ENCODE measurements around the gene THOC3. TPM values are rescaled to one million over a fixed set of nuclear protein-coding genes. Genes with fewer than 3 reads are reported as not detected.
"Not testable (repeated sequence)": the region's sequence is repeated elsewhere in the genome, so short reads cannot be mapped to it uniquely, and the experiment has no call there.

The THOC3 gene
- total and polyA plus RNA-seq, 4 donors = 30.9 to 52.9 (median 39.6) TPM

DNA sequence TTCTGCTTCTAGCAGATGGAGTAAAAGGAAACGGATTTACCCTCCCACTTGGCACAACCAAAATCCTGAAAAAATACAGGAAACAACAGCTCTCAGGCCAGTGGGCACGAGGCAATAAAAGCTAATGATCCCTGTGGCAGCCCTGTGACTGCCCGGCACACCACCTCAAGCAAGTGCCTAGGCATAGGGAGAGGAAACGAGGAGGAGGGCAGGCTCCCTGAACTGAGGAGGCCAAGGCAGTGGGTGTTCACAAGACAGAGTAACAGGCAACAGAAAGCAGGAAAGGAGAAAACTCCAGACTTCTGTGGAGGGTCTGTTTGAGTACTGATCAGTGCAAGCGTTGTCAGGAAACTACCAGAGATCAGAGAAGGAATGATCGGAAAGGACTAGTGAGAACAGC, 29.9 kb upstream of the THOC3 start:
- not testable (repeated sequence) for H3K27me3 ChIP-seq (ENCODE audit: control insufficient read depth in 3 of 3, insufficient read depth in 3 of 3, low read length in 2 of 3); H3K4me3 ChIP-seq; H3K9ac ChIP-seq (ENCODE audit: insufficient read depth in 1 of 2, low read length in 2 of 2); ATAC-seq (ENCODE audit: insufficient read depth, low FRiP score); H3K36me3 ChIP-seq (ENCODE audit: control insufficient read depth in 4 of 4, insufficient read depth in 4 of 4, low read length in 4 of 4); H3K9me3 ChIP-seq (ENCODE audit: control insufficient read depth in 4 of 4, insufficient read depth in 3 of 4, low read length in 3 of 4); DNase-seq; H3K27ac ChIP-seq (ENCODE audit: low read depth in 1 of 2, low read length in 1 of 2); H3K4me1 ChIP-seq (ENCODE audit: control insufficient read depth in 5 of 5, insufficient read depth in 5 of 5, low read length in 5 of 5)
- WGBS, 2 donors = 24 to 34% methylated on average over 2 to 3 of the region's 6 CpGs

DNA sequence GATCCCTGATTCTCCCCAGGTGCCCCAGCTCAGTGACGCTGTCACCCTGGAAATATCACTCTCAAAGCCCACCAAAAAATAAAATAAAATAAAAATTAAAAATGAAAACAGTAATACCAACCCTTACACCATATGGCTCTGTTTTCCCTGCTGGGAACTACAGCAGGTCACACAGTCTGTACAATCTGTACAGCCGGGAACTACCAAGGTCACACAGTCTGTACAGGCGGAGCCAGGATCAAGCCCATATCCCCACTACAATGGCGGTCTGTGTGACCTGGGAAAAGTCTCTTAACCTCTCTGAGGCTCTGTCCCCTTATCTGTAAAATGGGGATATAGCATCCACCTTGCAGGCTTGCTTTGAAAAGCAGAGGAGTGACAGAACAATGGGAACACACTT, 29.4 kb upstream of the THOC3 start:
- ATAC-seq (ENCODE audit: insufficient read depth, low FRiP score); H3K27ac ChIP-seq (ENCODE audit: low read depth in 1 of 2, low read length in 1 of 2); H3K4me1 ChIP-seq (ENCODE audit: control insufficient read depth in 5 of 5, insufficient read depth in 5 of 5, low read length in 5 of 5); H3K36me3 ChIP-seq (ENCODE audit: control insufficient read depth in 4 of 4, insufficient read depth in 4 of 4, low read length in 4 of 4); H3K27me3 ChIP-seq (ENCODE audit: control insufficient read depth in 3 of 3, insufficient read depth in 3 of 3, low read length in 2 of 3); H3K4me3 ChIP-seq; H3K9me3 ChIP-seq (ENCODE audit: control insufficient read depth in 4 of 4, insufficient read depth in 3 of 4, low read length in 3 of 4); H3K9ac ChIP-seq (ENCODE audit: insufficient read depth in 1 of 2, low read length in 2 of 2); DNase-seq: not testable (repeated sequence)
- WGBS, 2 donors = 100% methylated on average over 1 of the region's 4 CpGs

DNA sequence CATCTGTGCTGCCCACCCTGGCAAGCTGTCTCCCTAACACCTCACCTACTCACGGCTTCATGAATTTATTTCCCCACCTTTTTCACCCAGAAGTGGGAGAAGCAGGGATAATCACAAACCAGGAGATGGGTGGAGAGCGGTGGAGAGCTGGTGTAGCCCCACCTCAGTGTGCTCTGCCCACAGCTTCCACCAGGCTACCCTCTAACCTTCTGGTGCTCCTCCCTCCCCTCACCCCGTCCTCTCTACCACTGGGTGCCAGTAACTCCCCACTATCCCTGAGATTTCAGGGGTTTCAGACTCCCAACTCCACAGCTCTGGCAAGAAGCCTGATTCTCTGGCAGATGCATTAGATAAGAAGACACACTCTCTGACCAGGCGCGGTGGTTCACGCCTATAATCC, 28.7 kb upstream of the THOC3 start:
- 71% methylated on average over 1 of the region's 6 CpGs; no CpG with 5 or more reads in 1 of the 2 donors for WGBS, 2 donors
- not testable (repeated sequence) for H3K27me3 ChIP-seq (ENCODE audit: control insufficient read depth in 3 of 3, insufficient read depth in 3 of 3, low read length in 2 of 3); H3K4me3 ChIP-seq; H3K4me1 ChIP-seq (ENCODE audit: control insufficient read depth in 5 of 5, insufficient read depth in 5 of 5, low read length in 5 of 5); H3K27ac ChIP-seq (ENCODE audit: low read depth in 1 of 2, low read length in 1 of 2); H3K9ac ChIP-seq (ENCODE audit: insufficient read depth in 1 of 2, low read length in 2 of 2); H3K36me3 ChIP-seq (ENCODE audit: control insufficient read depth in 4 of 4, insufficient read depth in 4 of 4, low read length in 4 of 4); H3K9me3 ChIP-seq (ENCODE audit: control insufficient read depth in 4 of 4, insufficient read depth in 3 of 4, low read length in 3 of 4); ATAC-seq (ENCODE audit: insufficient read depth, low FRiP score); DNase-seq

DNA sequence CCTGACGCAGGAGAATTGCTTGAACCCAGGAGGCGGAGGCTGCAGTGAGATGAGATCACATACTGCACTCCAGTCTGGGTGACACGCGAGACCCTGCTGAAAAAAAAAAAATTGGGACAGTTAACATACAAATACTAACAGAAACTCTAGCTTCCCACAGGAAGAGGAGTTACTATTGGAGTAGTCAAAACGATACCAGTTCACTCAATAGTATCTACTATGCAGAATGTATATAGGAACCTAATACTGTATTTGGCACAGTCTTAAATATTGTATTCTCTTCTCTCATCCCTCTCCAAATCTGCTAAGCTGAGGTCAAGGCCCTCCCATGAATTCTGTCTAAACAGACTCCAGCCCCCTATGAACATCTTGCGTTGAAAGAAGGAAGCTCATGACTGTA, 27.4 kb upstream of the THOC3 start:
- H3K9ac ChIP-seq (ENCODE audit: insufficient read depth in 1 of 2, low read length in 2 of 2); H3K27ac ChIP-seq (ENCODE audit: low read depth in 1 of 2, low read length in 1 of 2); ATAC-seq (ENCODE audit: insufficient read depth, low FRiP score); H3K27me3 ChIP-seq (ENCODE audit: control insufficient read depth in 3 of 3, insufficient read depth in 3 of 3, low read length in 2 of 3); H3K4me1 ChIP-seq (ENCODE audit: control insufficient read depth in 5 of 5, insufficient read depth in 5 of 5, low read length in 5 of 5); H3K9me3 ChIP-seq (ENCODE audit: control insufficient read depth in 4 of 4, insufficient read depth in 3 of 4, low read length in 3 of 4); DNase-seq; H3K4me3 ChIP-seq; H3K36me3 ChIP-seq (ENCODE audit: control insufficient read depth in 4 of 4, insufficient read depth in 4 of 4, low read length in 4 of 4): not testable (repeated sequence)
- WGBS, 2 donors = 82% methylated on average over 5 of the region's 6 CpGs; no CpG with 5 or more reads in 1 of the 2 donors

DNA sequence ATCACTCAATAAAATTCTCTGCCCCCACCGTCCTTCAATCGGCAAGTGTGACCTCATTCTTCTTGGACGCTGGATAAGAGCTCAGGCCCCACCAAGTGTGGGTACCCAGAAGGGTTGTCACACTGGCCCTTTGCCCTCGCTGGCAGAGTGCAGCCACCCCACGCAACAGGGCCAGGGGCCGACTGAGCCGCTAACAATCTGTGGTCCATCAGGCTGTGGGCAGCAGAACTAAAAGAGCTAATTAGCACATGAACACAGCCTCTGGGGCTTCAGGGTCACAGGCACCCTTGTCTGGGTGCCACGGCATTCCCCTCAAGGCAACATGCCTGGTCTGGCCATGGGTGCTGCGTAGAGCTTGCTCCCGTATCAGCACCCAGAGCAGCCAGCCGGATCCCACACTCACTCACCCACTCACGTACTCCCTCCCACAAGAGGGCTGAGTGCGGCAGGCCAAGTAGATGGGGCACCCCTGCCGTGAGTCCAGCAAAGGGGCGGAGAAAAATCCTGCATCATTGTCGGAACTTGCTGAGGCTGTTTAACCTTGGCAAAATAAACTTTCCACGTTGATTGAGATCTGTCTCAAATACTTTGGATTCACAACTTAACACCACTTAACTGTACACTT, 11.4 kb upstream of the THOC3 start:
- not testable (repeated sequence) for H3K9ac ChIP-seq (ENCODE audit: insufficient read depth in 1 of 2, low read length in 2 of 2); ATAC-seq (ENCODE audit: insufficient read depth, low FRiP score); H3K27ac ChIP-seq (ENCODE audit: low read depth in 1 of 2, low read length in 1 of 2); H3K9me3 ChIP-seq (ENCODE audit: control insufficient read depth in 4 of 4, insufficient read depth in 3 of 4, low read length in 3 of 4); H3K36me3 ChIP-seq (ENCODE audit: control insufficient read depth in 4 of 4, insufficient read depth in 4 of 4, low read length in 4 of 4); DNase-seq; H3K27me3 ChIP-seq (ENCODE audit: control insufficient read depth in 3 of 3, insufficient read depth in 3 of 3, low read length in 2 of 3); H3K4me3 ChIP-seq; H3K4me1 ChIP-seq (ENCODE audit: control insufficient read depth in 5 of 5, insufficient read depth in 5 of 5, low read length in 5 of 5)
- 56 to 85% methylated on average over 5 to 6 of the region's 17 CpGs for WGBS, 2 donors

DNA sequence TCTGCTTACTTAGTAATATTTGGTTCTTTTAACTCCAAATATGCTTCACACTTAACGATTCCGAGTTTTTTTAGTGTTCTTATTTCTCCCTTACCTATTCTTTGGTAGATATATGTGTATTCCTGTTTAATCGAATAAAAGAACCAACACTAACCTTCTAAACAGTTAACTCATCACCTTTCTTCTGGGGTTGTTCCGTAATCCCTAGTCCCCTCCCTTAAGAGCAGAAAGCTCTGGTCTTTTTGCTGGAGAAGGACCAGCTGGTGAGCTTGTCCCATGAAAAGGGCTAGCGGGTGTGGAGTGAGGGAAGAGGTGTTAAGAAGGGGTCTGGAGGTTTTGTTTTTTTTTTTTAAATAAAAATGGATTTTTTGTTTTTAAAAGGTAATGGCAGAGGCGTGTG, 266 bp upstream of the THOC3 start:
- ATAC-seq (ENCODE audit: insufficient read depth, low FRiP score) = peak; percentile 13
- not testable (repeated sequence) for H3K27me3 ChIP-seq (ENCODE audit: control insufficient read depth in 3 of 3, insufficient read depth in 3 of 3, low read length in 2 of 3); H3K27ac ChIP-seq (ENCODE audit: low read depth in 1 of 2, low read length in 1 of 2); H3K9me3 ChIP-seq (ENCODE audit: control insufficient read depth in 4 of 4, insufficient read depth in 3 of 4, low read length in 3 of 4); H3K4me3 ChIP-seq; H3K36me3 ChIP-seq (ENCODE audit: control insufficient read depth in 4 of 4, insufficient read depth in 4 of 4, low read length in 4 of 4); H3K4me1 ChIP-seq (ENCODE audit: control insufficient read depth in 5 of 5, insufficient read depth in 5 of 5, low read length in 5 of 5); H3K9ac ChIP-seq (ENCODE audit: insufficient read depth in 1 of 2, low read length in 2 of 2); DNase-seq
- WGBS, 2 donors = 16 to 18% methylated on average over 4 of the region's 6 CpGs

DNA sequence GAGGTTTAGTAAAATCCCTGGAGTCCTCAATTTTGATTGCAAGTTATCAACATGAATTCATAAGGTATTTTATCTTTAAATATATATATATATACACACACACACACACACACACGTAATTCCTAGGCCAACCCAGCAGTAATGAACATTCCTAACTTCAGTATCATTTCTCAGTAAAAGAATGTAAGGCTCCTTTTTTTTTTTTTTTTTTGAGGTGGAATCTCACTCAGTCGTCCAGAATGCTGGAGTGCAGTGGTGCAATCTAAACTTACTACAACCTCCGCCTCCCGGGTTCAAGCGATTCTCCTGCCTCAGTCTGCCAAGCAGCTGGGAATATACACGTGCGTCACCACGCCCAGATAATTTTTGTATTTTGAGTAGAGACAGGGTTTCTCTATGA, 5.8 kb downstream of the THOC3 start:
- H3K4me1 ChIP-seq (ENCODE audit: control insufficient read depth in 5 of 5, insufficient read depth in 5 of 5, low read length in 5 of 5); H3K4me3 ChIP-seq; H3K9ac ChIP-seq (ENCODE audit: insufficient read depth in 1 of 2, low read length in 2 of 2); H3K36me3 ChIP-seq (ENCODE audit: control insufficient read depth in 4 of 4, insufficient read depth in 4 of 4, low read length in 4 of 4); H3K9me3 ChIP-seq (ENCODE audit: control insufficient read depth in 4 of 4, insufficient read depth in 3 of 4, low read length in 3 of 4); DNase-seq; H3K27ac ChIP-seq (ENCODE audit: low read depth in 1 of 2, low read length in 1 of 2); H3K27me3 ChIP-seq (ENCODE audit: control insufficient read depth in 3 of 3, insufficient read depth in 3 of 3, low read length in 2 of 3); ATAC-seq (ENCODE audit: insufficient read depth, low FRiP score): not testable (repeated sequence)
- WGBS, 2 donors = 86 to 92% methylated on average over 4 to 5 of the region's 8 CpGs

DNA sequence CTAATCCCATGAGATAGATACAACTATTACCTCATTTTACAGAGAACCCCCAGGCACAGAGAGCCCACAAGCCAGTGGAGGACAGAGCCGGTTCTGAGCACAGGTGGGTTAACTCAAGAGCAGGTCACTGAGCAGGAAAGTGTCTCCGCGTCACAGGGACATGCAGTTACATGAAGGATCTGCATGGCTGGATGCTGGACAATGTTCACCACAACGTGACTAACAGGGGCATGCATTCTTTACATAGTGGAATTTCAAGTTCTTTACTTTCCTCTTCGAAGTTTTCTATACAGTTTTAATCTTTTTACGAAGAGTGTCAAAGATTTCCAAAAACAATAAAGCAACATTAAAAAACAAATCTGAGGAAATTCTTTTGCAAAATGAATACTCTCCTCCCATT, 7.9 kb downstream of the THOC3 start:
- not testable (repeated sequence) for H3K27ac ChIP-seq (ENCODE audit: low read depth in 1 of 2, low read length in 1 of 2); ATAC-seq (ENCODE audit: insufficient read depth, low FRiP score); H3K9ac ChIP-seq (ENCODE audit: insufficient read depth in 1 of 2, low read length in 2 of 2); H3K4me1 ChIP-seq (ENCODE audit: control insufficient read depth in 5 of 5, insufficient read depth in 5 of 5, low read length in 5 of 5); H3K4me3 ChIP-seq; H3K27me3 ChIP-seq (ENCODE audit: control insufficient read depth in 3 of 3, insufficient read depth in 3 of 3, low read length in 2 of 3); DNase-seq; H3K36me3 ChIP-seq (ENCODE audit: control insufficient read depth in 4 of 4, insufficient read depth in 4 of 4, low read length in 4 of 4); H3K9me3 ChIP-seq (ENCODE audit: control insufficient read depth in 4 of 4, insufficient read depth in 3 of 4, low read length in 3 of 4)
- WGBS, 2 donors = 88 to 97% methylated on average over 4 to 6 of the region's 6 CpGs

Data from lung (tissue), 10 donors.